ENCODE data around the gene SLC17A2. TPM values are rescaled to one million over a fixed set of nuclear protein-coding genes. Genes with fewer than 3 reads are reported as not detected.

Gene SLC17A2
- total and polyA plus RNA-seq, 2 of the 8 experiments (the other 6 are each of a cell fraction or from before 2014, with no cell fraction given), result not detected

GRCh38 chr6:25975923-25976560 lies 45.6 kb upstream of the SLC17A2 start:
- no peak overlapping the region for H2AFZ ChIP-seq (ENCODE audit: low read length)
- peaks cover 0 to 3% (median 0%) of the 10 kb centered on the region in 4 experiments; a peak in 3 of 8 replicates for H3K36me3 ChIP-seq (ENCODE audit: control insufficient read depth in 2 of 4, insufficient read depth in 4 of 4, low read length in 3 of 4)
- no peak overlapping the region for H2BK5ac ChIP-seq (ENCODE audit: low read depth, low read length)
- no peak overlapping the region for H3K27ac ChIP-seq (ENCODE audit: low read depth, low read length)
- no peak overlapping the region for H2BK20ac ChIP-seq (ENCODE audit: low read length)
- no peak overlapping the region for H3K9ac ChIP-seq (replicated peaks in 1 of 4; ENCODE audit: extremely low read depth in 1 of 4, low read depth in 3 of 4, low read length in 3 of 4)
- H4K20me1 ChIP-seq (replicated peaks in 1 of 2; ENCODE audit: control insufficient read depth in 1 of 2, insufficient read depth in 2 of 2, low read length in 2 of 2), result no peaks in the 10 kb centered on the region
- no peak overlapping the region for H3K4me2 ChIP-seq (ENCODE audit: insufficient read depth in 1 of 2, low read depth in 2 of 2, low read length in 2 of 2)
- H3K18ac ChIP-seq (ENCODE audit: extremely low read depth, low read length), result no peak overlapping the region
- H4K91ac ChIP-seq (replicated peaks; ENCODE audit: insufficient read length, low read length), result no peak overlapping the region
- FAIRE-seq (no peak), DNase-seq (ENCODE audit: low read depth in 1 of 2, low spot score in 2 of 2) (no peak)
- no peak overlapping the region for H3K14ac ChIP-seq (ENCODE audit: insufficient read length)
- H2BK120ac ChIP-seq (replicated peaks; ENCODE audit: low read depth, low read length), result no peak overlapping the region
- no peak overlapping the region for H2AK5ac ChIP-seq (ENCODE audit: low read depth, low read length)
- no peaks in the 10 kb centered on the region for H3K79me1 ChIP-seq (ENCODE audit: low read depth, low read length)
- ChIA-PET CTCF (ENCODE audit: partially characterized antibody) (interaction anchor here (1.5 to 1.8 kb wide), 2 partner anchors 16 to 27 kb away, joined by 4 to 6 read pairs; no protein-coding TSS in a partner anchor), POLR2A (ENCODE audit: partially characterized antibody) (no interaction called here)
- no peaks in the 10 kb centered on the region for H3K23me2 ChIP-seq (ENCODE audit: low read depth, low read length)
- H4K5ac ChIP-seq (ENCODE audit: insufficient read length, low read depth, low read length), result no peak overlapping the region
- no peak overlapping the region for H3K4ac ChIP-seq (replicated peaks; ENCODE audit: insufficient read length, low read depth, low read length)
- no peaks in the 10 kb centered on the region for H3K9me3 ChIP-seq (ENCODE audit: insufficient read depth in 2 of 2, low read depth in 1 of 2, low read length in 1 of 2)
- no peaks in the 10 kb centered on the region for H3K27me3 ChIP-seq (replicated peaks in 1 of 4; ENCODE audit: control insufficient read depth in 3 of 4, extremely low read depth in 1 of 4, insufficient read depth in 3 of 4, low read length in 3 of 4)
- no peak overlapping the region for H4K8ac ChIP-seq (ENCODE audit: extremely low read depth, insufficient read depth, low read length)
- H3K4me3 ChIP-seq (ENCODE audit: extremely low read depth in 1 of 4, insufficient read depth in 2 of 4, low read depth in 3 of 4, low read length in 4 of 4), result no peak overlapping the region
- no peaks in the 10 kb centered on the region for H3K79me2 ChIP-seq (ENCODE audit: control insufficient read depth in 1 of 2, insufficient read depth in 2 of 2, low read length in 2 of 2)
- no peak overlapping the region for H2BK12ac ChIP-seq (ENCODE audit: low read depth, low read length)
- H3K56ac ChIP-seq (replicated peaks; ENCODE audit: insufficient read length, low read depth, low read length), result no peak overlapping the region
- 70% methylated on average over 5 of the region's 5 CpGs; no CpG with 5 or more reads in 1 of the 2 experiments for WGBS, 2 experiments (ENCODE audit: extremely low coverage in 1 of 2, insufficient coverage in 1 of 2, insufficient read length in 1 of 2, insufficient replicate concordance in 2 of 2, low coverage in 1 of 2, low lambda C conversion rate in 2 of 2, missing lambda C conversion rate in 1 of 2)
- H2BK15ac ChIP-seq (ENCODE audit: low read length), result no peak overlapping the region
- H3K4me1 ChIP-seq (replicated peaks in 1 of 4; ENCODE audit: control insufficient read depth in 3 of 4, insufficient read depth in 4 of 4, low read length in 3 of 4), result peaks cover 0 to 2% (median 0%) of the 10 kb centered on the region in 4 experiments; a peak in 2 of 7 replicates
- H3K23ac ChIP-seq (ENCODE audit: insufficient read length), result no peak overlapping the region
- TF ChIP-seq, protein P1, sequence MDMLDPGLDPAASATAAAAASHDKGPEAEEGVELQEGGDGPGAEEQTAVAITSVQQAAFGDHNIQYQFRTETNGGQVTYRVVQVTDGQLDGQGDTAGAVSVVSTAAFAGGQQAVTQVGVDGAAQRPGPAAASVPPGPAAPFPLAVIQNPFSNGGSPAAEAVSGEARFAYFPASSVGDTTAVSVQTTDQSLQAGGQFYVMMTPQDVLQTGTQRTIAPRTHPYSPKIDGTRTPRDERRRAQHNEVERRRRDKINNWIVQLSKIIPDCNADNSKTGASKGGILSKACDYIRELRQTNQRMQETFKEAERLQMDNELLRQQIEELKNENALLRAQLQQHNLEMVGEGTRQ (IDR thresholded peaks at IDR 0.05; ENCODE audit: low read length), result no peak
- TF ChIP-seq CBX5 (IDR thresholded peaks at IDR 0.05; ENCODE audit: low read depth, low read length) (no peak), SIX5 (IDR thresholded peaks at IDR 0.05; ENCODE audit: low read depth, low read length) (no peak)

All from H1 (cell line).